WTC11 (cell line): ENCODE data around the gene PGS1. TPM values are rescaled to one million over a fixed set of nuclear protein-coding genes. Genes with fewer than 3 reads are reported as not detected.

Experiments used
- ATAC-seq: fragments of 200-7000 bp; cut with Tn5 transposase; 2 replicates; pipeline ENCODE4 v1.10.0; 2021; ENCODE audit warnings: mild to moderate bottlenecking, moderate library complexity
- CTCF ChIA-PET: fragments of 300-600 bp; sonication (Branson Sonifier 250); formaldehyde crosslinking; loops from one replicate; lab custom pipeline; 2021; ENCODE audit warnings: antibody characterized with exemption; lab: Charles Lee
- POLR2A ChIA-PET: fragments of 350-600 bp; sonication (Branson Sonifier 250); formaldehyde crosslinking; loops from one replicate; lab custom pipeline; 2021; ENCODE audit warnings: antibody characterized with exemption; lab: Charles Lee
- DNase-seq: peaks from one replicate; pipeline ENCODE4 v3.0.0; 2021; ENCODE audit warnings: low spot score
- H3K27ac Mint-ChIP-seq: 2 replicates; pipeline ENCODE4 v1.8.0; 2021; ENCODE audit warnings: mixed read lengths
- H3K27me3 Mint-ChIP-seq: 2 replicates; pipeline ENCODE4 v1.8.0; 2021; ENCODE audit warnings: low read depth, mild to moderate bottlenecking, moderate library complexity, mixed read lengths
- H3K36me3 Mint-ChIP-seq: 2 replicates; pipeline ENCODE4 v1.8.0; 2021; ENCODE audit warnings: mixed read lengths
- H3K4me1 Mint-ChIP-seq: 2 replicates; pipeline ENCODE4 v1.8.0; 2022; ENCODE audit warnings: mixed read lengths
- H3K4me3 Mint-ChIP-seq: 2 replicates; pipeline ENCODE4 v1.8.0; 2021; ENCODE audit warnings: mild to moderate bottlenecking, moderate library complexity, mixed read lengths
- H3K9me3 Mint-ChIP-seq: 2 replicates; pipeline ENCODE4 v1.8.0; 2021; ENCODE audit warnings: mixed read lengths
- ARID4B ChIP-seq: sonication (generic); formaldehyde crosslinking; IDR thresholded peaks from 2 replicates; pipeline ENCODE4 v1.8.0; 2023; ENCODE audit warnings: missing genetic modification reagents, mild to moderate bottlenecking, borderline replicate concordance
- CREB1 ChIP-seq: sonication (generic); formaldehyde crosslinking; IDR thresholded peaks from 2 replicates; pipeline ENCODE4 v1.8.0; 2023; ENCODE audit warnings: mild to moderate bottlenecking, missing genetic modification reagents
- ESRRA ChIP-seq: sonication (generic); formaldehyde crosslinking; IDR thresholded peaks from 2 replicates; pipeline ENCODE4 v1.8.1; 2022; ENCODE audit warnings: mild to moderate bottlenecking, missing genetic modification reagents, borderline replicate concordance
- GRHL2 ChIP-seq: fragments of 250-450 bp; sonication (Bioruptor Pico); IDR thresholded peaks from 2 replicates; pipeline ENCODE4 v1.8.0; 2022; ENCODE audit warnings: mild to moderate bottlenecking, moderate library complexity; ENCODE audit not compliant: insufficient replicate concordance, severe bottlenecking
- MYBL2 ChIP-seq: sonication (generic); formaldehyde crosslinking; IDR thresholded peaks from 2 replicates; pipeline ENCODE4 v1.8.1; 2023; ENCODE audit warnings: mild to moderate bottlenecking, moderate library complexity, missing genetic modification reagents
- NR3C1 ChIP-seq: sonication (generic); formaldehyde crosslinking; conservative IDR thresholded peaks from 2 replicates; pipeline ENCODE4 v1.8.1; 2023; ENCODE audit warnings: low read depth, mild to moderate bottlenecking, missing genetic modification reagents
- OVOL2 ChIP-seq: fragments of 250-450 bp; sonication (Bioruptor Pico); IDR thresholded peaks from 2 replicates; pipeline ENCODE4 v1.9.0; 2021; ENCODE audit warnings: mild to moderate bottlenecking, borderline replicate concordance
- RELA ChIP-seq: sonication (generic); formaldehyde crosslinking; IDR thresholded peaks from 2 replicates; pipeline ENCODE4 v1.8.1; 2022; ENCODE audit warnings: missing genetic modification reagents, mild to moderate bottlenecking, borderline replicate concordance
- SMAD3 ChIP-seq: sonication (generic); formaldehyde crosslinking; IDR thresholded peaks from 2 replicates; pipeline ENCODE4 v1.8.0; 2022; ENCODE audit warnings: missing genetic modification reagents, mild to moderate bottlenecking, borderline replicate concordance
- SMAD4 ChIP-seq: sonication (generic); formaldehyde crosslinking; IDR thresholded peaks from 2 replicates; pipeline ENCODE4 v1.8.0; 2022; ENCODE audit warnings: mild to moderate bottlenecking, missing genetic modification reagents
- ZMAT4 ChIP-seq: fragments of 250-450 bp; sonication (Bioruptor Pico); IDR thresholded peaks from 2 replicates; pipeline ENCODE4 v1.9.0; 2021; ENCODE audit warnings: mild to moderate bottlenecking
- ZNF121 ChIP-seq: sonication (generic); formaldehyde crosslinking; IDR thresholded peaks from 2 replicates; pipeline ENCODE4 v1.8.0; 2023; ENCODE audit warnings: missing genetic modification reagents
- ZNF219 ChIP-seq: sonication (generic); formaldehyde crosslinking; IDR thresholded peaks from 2 replicates; pipeline ENCODE4 v1.8.0; 2023; ENCODE audit warnings: missing genetic modification reagents, mild to moderate bottlenecking, borderline replicate concordance
- ZNF263 ChIP-seq: sonication (generic); formaldehyde crosslinking; IDR thresholded peaks from 2 replicates; pipeline ENCODE4 v1.8.1; 2022; ENCODE audit warnings: low read depth, mild to moderate bottlenecking, moderate library complexity, missing genetic modification reagents
- ZNF425 ChIP-seq: fragments of 250-450 bp; sonication (Bioruptor Pico); conservative IDR thresholded peaks from 2 replicates; pipeline ENCODE4 v1.9.0; 2021; ENCODE audit warnings: mild to moderate bottlenecking
- ZSCAN18 ChIP-seq: fragments of 250-450 bp; sonication (Bioruptor Pico); IDR thresholded peaks from 2 replicates; pipeline ENCODE4 v2.1.2; 2022; ENCODE audit warnings: mild to moderate bottlenecking, moderate library complexity
- total RNA-seq: library from RNA; stranded (reverse); gene quantifications from 3 replicates; pipeline ENCODE4 v1.2.3, GENCODE V29; 2021
- TF ChIP-seq, protein P1 (sequence below): sonication (generic); formaldehyde crosslinking; IDR thresholded peaks from 2 replicates; pipeline ENCODE4 v1.8.1; 2023; ENCODE audit warnings: mild to moderate bottlenecking, missing genetic modification reagents, borderline replicate concordance
- TF ChIP-seq, protein P2 (sequence below): sonication (generic); formaldehyde crosslinking; IDR thresholded peaks from 2 replicates; pipeline ENCODE4 v1.8.1; 2023; ENCODE audit warnings: mild to moderate bottlenecking, missing genetic modification reagents
- TF ChIP-seq, protein P3 (sequence below): sonication (generic); formaldehyde crosslinking; IDR thresholded peaks from 2 replicates; pipeline ENCODE4 v1.8.1; 2023; ENCODE audit warnings: mild to moderate bottlenecking, missing genetic modification reagents

The PGS1 gene
- total RNA-seq, 1 experiment from 2014 or later, result 51.4 TPM

GRCh38 chr17:78442648-78443218 is 64.3 kb downstream of the PGS1 start:
- no peak for TF ChIP-seq RELA (CRISPR knock-in tag)
- TF ChIP-seq ZNF219 (CRISPR knock-in tag), result no peak
- TF ChIP-seq, protein P1, sequence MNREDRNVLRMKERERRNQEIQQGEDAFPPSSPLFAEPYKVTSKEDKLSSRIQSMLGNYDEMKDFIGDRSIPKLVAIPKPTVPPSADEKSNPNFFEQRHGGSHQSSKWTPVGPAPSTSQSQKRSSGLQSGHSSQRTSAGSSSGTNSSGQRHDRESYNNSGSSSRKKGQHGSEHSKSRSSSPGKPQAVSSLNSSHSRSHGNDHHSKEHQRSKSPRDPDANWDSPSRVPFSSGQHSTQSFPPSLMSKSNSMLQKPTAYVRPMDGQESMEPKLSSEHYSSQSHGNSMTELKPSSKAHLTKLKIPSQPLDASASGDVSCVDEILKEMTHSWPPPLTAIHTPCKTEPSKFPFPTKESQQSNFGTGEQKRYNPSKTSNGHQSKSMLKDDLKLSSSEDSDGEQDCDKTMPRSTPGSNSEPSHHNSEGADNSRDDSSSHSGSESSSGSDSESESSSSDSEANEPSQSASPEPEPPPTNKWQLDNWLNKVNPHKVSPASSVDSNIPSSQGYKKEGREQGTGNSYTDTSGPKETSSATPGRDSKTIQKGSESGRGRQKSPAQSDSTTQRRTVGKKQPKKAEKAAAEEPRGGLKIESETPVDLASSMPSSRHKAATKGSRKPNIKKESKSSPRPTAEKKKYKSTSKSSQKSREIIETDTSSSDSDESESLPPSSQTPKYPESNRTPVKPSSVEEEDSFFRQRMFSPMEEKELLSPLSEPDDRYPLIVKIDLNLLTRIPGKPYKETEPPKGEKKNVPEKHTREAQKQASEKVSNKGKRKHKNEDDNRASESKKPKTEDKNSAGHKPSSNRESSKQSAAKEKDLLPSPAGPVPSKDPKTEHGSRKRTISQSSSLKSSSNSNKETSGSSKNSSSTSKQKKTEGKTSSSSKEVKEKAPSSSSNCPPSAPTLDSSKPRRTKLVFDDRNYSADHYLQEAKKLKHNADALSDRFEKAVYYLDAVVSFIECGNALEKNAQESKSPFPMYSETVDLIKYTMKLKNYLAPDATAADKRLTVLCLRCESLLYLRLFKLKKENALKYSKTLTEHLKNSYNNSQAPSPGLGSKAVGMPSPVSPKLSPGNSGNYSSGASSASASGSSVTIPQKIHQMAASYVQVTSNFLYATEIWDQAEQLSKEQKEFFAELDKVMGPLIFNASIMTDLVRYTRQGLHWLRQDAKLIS (CRISPR knock-in tag), result no peak
- TF ChIP-seq ZNF121 (CRISPR knock-in tag), result no peak
- TF ChIP-seq, protein P2, sequence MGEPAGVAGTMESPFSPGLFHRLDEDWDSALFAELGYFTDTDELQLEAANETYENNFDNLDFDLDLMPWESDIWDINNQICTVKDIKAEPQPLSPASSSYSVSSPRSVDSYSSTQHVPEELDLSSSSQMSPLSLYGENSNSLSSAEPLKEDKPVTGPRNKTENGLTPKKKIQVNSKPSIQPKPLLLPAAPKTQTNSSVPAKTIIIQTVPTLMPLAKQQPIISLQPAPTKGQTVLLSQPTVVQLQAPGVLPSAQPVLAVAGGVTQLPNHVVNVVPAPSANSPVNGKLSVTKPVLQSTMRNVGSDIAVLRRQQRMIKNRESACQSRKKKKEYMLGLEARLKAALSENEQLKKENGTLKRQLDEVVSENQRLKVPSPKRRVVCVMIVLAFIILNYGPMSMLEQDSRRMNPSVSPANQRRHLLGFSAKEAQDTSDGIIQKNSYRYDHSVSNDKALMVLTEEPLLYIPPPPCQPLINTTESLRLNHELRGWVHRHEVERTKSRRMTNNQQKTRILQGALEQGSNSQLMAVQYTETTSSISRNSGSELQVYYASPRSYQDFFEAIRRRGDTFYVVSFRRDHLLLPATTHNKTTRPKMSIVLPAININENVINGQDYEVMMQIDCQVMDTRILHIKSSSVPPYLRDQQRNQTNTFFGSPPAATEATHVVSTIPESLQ (CRISPR knock-in tag), result no peak
- no peak for TF ChIP-seq OVOL2 (CRISPR knock-in tag)
- no peak for TF ChIP-seq ZMAT4 (CRISPR knock-in tag)
- TF ChIP-seq CREB1, result no peak
- no peak for TF ChIP-seq ESRRA (CRISPR knock-in tag)
- TF ChIP-seq MYBL2, result no peak
- no peak for TF ChIP-seq ZNF263
- TF ChIP-seq SMAD3, result no peak
- TF ChIP-seq, protein P3, sequence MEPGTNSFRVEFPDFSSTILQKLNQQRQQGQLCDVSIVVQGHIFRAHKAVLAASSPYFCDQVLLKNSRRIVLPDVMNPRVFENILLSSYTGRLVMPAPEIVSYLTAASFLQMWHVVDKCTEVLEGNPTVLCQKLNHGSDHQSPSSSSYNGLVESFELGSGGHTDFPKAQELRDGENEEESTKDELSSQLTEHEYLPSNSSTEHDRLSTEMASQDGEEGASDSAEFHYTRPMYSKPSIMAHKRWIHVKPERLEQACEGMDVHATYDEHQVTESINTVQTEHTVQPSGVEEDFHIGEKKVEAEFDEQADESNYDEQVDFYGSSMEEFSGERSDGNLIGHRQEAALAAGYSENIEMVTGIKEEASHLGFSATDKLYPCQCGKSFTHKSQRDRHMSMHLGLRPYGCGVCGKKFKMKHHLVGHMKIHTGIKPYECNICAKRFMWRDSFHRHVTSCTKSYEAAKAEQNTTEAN (CRISPR knock-in tag), result no peak
- TF ChIP-seq SMAD4, result no peak
- no peak for TF ChIP-seq GRHL2
- no peak for TF ChIP-seq NR3C1
- no peak for TF ChIP-seq ZSCAN18 (CRISPR knock-in tag)
- TF ChIP-seq ZNF425, result no peak
- no peak for TF ChIP-seq ARID4B
- Mint-ChIP-seq H3K36me3 (no peaks in the 10 kb centered on the region), H3K4me1 (no peaks in the 10 kb centered on the region), H3K27ac (no peak overlapping the region), H3K27me3 (no peaks in the 10 kb centered on the region), H3K9me3 (peaks cover 7% of the 10 kb centered on the region; the same call in 1 of the 2 replicates), H3K4me3 (no peak overlapping the region)
- CTCF ChIA-PET, result no interaction called here
- ATAC-seq (no peak), DNase-seq (no peak)
- POLR2A ChIA-PET, result no interaction called here
